Measurements from ENCODE around the gene TMEM163.
"Not testable (repeated sequence)": the region's sequence is repeated elsewhere in the genome, so short reads cannot be mapped to it uniquely, and the experiment has no call there.

Gene TMEM163

DNA sequence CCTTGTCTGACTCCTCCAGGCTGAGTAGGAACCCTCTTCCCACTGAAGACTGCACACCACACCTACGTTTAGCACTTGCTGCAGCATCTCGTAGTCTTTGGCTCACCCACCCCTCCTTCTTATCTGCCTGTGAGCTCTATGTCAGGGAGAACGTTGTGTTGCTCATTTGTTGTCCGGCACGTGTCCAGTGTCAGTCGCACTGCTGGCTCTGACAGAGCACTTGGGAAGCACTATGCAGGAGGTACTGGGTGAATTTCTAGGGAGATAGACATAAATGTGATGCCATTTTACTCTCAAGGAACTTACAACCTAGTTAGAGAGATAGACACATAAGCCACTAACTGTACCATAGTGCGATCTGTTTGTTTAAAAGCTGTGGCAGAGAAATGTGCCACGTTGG lies 241.8 kb downstream of the TMEM163 start:
- DNase-seq = not testable (repeated sequence)

DNA sequence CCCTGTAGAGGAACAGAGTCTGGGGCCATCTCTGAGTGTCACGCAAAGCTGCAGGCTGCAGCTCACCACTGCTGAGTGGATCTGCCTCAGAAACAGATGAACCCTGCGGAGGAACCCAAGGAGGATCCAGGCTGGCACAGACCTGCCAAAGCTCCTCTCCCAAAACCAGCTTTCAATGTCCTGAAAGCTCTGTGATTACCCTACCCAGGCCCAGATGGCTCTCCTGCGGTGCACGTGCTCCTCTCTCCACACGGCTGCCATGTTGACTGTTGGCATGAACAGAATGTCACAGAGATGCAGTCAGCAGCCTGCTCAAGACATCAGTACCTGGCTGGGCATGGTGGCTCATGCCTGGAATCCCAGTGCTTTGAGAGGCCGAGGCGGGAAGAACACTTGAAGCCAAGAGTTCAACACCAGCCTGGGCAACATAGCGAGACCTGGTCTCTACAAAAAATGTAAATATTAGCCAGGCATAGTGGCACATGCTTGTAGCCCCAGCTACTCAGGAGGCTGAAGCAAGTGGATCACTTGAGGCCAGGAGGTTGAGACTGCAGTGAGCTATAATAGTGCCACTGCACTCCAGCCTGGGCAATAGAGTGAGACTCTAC lies 248.1 kb downstream of the TMEM163 start:
- DNase-seq = no peak

DNA sequence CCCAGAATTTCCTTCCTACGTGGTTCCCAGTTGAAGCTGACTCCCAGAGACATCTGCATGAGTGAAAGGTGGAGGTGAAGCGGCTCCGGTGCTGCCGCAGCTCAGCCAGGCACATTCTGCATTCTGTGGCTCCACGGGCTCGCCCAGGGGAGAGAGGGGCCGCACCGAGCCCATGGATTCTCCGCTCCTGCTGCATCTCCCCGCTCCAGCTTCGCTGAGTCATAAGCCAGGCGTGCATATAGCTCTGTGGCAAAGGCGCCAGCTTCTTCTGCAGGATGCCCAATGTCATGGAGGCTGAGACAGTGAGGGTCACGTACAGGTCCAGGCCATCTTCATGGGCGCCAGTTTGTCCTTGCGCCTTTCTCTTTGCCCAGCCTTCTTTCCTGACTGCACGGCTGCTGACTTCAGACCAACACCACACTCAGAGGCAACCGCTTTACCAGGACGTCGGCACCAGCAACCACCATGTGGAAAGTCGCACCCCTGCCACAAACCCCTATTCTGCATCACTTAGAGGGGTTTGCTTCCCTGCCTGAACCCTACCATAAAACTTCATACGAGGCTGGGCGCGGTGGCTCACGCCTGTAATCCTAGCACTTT lies 249.2 kb downstream of the TMEM163 start:
- no peak for DNase-seq

DNA sequence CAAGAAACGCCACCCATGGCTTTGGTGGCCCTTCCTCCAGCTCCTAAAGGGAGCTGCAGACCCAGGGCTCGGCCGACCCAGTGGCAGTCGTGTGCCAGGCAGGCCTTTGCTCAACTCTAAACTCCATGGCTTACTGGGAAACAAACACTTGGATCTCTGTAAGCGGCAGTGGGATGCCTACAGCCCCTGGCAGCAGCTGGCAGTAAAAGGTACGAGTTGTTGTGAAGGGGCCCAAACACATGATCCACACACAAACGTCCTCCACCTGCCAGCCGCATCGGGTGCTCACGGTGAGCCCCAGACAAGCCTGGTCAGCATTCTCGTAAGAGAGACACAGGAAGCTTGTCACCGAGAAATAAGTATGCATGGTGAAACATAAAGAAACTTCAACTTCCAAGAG lies 250.0 kb downstream of the TMEM163 start:
- DNase-seq = no peak

DNA sequence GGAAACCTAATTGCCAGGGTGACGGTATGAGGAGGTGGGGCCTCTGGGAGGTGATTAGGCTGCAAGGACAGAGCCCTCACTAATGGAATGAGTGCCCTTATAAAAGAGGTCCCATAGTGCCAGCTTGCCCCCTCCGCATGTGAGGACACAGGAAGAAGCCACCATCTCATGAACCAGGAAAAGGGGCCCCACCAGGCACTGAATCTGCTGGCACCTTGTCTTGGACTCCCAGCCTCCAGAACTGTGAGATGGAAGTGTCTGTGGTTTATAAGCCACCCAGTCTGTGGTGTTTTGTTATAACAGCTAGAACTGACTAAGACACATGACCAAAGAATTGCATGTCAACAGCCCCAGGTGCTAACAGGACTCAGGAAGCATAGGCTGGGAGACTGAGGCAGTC lies 250.6 kb downstream of the TMEM163 start:
- DNase-seq = no peak

DNA sequence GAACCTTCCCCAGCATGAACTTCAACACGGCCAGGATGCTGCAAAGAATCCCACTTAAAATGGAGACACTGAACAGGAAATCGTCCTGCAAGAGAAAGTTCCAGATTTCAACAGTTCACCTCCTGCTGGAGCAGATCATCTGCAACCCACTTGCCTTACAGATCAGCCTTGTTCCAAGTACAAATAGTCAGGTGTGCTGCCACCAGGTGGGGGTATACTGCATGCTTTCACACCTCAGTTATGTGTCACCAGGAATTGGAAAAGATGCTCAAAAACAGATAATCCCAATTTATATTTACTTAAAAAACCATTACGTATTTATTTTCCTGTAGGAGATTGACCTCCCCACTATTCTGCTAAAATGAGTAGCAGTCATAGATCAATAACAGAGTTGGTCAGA lies 252.7 kb downstream of the TMEM163 start:
- no peak for DNase-seq

DNA sequence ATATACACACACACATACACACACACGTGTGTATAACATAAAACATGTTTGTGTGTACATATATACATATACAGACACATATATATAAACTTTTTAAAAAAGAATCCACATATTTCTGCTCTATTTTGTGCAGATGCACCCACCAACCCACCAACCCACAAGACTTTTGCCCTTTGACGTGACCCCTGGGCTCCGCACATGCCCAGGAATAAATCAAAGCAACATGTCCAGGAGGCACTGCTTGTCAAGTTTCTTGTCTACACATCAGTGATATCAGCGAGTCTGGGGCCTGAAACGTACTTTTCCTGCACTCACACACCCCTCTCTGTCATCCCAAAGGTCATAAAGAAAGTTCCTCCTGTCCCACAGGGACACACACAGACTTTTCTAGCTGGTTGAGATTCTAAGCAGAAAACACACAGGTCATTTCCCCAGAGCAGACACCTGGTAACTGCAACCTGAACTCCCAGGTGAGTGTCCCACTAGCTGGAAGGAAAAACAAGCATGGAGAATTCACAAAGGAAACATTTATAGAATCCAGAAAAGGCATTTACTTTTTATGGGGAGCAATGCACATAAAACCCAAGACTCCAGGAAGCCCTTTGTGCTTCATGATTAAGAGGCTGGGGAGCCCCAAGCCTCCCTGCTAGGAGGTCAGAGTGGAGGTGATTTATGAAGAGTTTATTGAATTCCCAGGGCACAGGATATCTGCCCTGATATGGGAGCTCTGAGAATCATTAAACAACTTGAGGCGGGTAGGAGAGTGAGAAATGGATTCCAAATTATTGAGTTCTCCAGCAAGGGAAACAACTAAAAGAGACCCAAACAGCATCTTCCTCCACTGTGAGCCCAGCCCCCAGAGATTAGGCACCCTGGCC lies 253.3 kb downstream of the TMEM163 start:
- DNase-seq = no peak

DNA sequence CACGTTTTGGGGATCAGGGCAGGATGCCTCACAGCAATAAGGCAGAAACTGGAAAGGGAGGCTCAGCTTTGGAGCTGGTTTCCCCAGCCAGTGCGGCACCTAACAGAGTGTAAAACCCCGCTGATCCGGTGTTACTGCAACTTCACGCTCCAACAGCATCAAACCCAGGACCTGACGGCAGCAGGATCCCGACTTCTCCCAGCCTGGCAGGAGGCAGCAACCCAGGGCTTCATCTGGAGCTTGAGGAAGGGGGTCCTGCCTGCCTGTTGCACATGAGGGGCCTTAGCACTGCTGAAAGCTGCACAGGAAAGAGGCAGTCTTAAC lies 255.1 kb downstream of the TMEM163 start:
- no peak for DNase-seq

DNA sequence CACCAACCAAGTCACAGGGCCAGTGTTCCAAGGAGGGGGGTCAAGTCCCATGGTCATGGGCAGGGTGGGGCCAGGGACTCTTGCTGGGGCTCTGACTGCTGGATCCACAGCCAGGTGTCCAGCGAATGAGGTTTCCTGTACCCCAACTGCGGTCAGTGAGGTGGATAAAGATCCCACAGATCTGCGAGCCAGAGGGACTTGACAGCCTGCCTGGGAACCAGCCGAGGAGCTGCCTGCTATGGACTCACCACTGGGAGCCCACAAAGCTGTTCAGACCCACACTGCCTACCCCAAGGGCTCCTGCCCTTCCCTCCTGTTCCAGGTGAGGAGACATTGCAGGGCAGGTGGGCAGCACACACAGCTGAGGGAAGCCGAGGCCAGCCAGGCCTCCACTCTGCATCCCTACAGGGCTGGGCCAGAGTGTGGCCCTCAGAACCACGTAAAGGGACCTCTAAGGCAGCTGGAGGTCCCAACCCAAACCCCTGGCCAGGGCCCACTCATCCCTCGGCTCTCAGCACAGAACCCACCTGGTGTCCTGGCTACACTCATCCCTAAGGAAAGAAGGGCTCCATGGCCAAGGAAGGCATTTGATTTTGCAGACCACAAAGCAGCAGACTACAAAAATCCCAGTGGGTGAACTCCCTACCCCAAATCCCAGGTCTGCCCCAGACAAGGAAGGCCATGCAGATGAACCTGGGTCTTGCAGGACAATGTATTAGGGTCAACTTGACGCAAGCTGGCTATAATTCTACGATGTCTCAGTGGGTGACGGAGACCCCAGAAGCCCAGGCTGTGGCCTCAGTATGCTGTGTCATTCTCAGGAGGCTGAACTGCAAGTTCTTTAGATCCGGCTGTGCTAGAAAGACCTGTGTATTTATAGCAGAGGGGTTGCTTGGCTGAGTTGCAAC lies 255.8 kb downstream of the TMEM163 start:
- no peak for DNase-seq

DNA sequence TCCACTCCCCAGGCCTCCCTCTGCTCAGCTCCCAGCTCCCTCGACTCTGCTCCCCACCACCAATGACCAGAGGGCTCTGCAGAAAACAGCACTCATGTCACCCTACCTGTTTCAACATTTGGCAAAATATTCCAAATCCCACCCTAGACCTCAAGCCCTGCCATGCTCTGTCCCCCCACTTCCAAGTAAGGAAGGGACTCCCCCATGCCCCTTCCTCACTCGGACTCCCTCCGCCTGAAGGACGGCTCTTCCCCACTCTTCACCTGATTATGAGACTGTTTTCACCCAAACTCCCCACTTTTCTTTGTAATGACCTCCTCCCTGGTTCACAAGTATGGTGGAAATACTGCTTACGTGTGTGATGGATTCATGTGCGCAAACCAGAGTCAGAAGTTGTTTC lies 256.5 kb downstream of the TMEM163 start:
- no peak for DNase-seq

DNA sequence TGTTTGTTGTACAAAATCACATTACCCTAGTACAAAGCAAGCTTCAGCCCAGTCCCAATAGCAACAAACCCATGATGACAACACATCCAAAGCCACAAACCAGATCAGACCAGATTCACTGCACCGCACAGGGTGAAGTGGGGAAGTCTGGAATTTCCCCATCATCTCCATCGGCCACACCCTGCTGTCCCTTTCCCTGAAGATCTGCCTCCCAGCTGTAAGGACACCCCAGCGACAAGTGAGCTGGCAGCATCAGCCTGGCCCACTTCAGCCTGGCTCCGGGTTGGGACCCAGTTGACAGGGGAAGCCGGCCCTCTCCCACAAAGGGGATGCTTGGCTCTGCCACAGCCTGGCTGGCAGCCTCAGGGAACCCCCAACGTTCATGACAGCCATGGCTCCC lies 257.3 kb downstream of the TMEM163 start:
- DNase-seq = no peak

DNA sequence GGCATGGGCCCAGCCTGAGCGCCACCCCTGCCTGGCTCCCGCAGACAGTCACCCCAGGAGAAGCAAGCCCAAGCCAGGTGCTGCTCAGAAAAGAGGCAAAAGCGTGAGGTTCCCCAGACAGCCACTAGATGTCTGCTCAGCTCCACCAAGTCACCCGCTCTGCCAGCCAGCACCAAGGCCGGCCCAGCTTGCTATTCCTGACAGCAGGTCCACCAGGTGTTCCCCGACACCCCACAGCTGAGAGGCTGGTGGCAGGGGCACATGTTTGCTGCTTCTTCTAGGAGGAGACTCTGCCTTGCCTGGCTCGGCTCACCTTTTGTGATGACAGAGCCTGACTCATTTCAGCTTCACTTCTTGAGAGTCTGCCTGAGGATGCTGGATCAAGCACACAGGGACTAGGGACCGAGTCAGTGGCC lies 258.2 kb downstream of the TMEM163 start:
- no peak for DNase-seq

DNA sequence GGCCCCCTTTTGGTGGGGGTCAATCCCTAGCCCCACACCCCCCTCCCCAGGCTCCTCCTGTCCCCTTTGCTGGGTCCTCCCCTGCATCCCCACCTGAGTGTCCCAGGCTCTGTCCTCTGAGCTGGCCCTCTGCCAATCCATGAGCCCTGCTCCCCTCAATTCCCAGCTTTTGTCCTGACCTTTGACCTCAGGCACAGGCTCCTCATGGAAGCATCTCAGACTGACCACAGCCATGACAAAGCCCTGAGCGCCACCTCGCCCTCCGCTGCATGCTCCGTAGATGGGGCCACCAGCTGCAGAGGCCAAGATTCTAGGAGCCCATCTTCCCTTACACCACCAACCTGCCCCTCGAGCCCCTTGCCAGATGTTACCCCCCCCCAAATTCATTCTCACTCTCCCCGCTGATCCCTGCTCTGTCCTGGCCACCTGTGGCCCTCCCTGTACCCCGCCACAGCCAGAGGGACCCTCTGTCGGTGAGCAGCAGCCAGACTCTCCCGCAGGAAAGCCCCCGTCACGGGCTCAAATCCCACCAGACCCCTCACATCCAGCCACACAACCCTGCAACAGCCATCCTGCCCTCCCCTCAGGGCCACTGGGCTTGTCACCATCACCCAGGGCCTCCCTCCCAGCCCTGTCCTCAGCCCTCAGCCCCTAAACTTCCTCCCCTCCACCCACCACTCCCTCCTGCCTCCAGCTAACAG lies 258.9 kb downstream of the TMEM163 start:
- DNase-seq = no peak

DNA sequence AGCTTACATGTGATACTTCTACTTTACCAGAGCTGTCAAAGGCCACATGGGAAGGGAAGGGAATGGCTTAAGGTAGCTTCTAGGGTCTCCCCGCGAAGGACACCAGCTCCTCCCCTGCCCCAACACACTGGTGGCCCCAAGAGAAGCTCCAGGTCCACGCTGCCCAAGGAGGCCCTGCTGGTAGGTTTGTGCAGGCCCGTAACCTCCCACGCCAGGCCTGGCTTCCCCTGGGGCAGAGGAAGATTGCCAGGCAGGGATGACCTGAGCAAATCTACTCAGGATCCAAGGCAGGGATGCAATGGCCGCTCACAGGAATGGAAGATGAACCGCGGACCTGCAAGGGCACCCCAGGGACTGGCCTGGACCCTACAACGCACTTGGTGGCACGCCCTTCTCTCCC lies 259.9 kb downstream of the TMEM163 start:
- DNase-seq = no peak

DNA sequence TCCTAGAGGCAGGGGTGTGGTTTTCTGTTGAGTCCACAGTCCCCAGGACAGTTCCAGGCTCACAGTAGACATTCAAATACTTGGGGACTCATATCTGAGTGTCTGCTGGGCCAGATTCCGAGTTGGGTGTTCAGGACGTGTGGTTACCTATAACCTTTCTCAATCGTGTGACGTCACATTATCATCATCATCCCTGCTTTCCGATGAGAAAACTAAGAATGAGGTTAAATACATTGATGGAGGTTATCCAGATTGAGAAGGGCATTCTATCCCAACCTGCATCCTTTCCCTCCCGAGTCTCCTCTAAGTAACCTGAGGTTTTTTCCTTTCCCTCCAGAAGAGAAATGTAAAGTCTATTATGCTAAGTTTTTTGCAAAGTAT lies 260.3 kb downstream of the TMEM163 start:
- no peak for DNase-seq

DNA sequence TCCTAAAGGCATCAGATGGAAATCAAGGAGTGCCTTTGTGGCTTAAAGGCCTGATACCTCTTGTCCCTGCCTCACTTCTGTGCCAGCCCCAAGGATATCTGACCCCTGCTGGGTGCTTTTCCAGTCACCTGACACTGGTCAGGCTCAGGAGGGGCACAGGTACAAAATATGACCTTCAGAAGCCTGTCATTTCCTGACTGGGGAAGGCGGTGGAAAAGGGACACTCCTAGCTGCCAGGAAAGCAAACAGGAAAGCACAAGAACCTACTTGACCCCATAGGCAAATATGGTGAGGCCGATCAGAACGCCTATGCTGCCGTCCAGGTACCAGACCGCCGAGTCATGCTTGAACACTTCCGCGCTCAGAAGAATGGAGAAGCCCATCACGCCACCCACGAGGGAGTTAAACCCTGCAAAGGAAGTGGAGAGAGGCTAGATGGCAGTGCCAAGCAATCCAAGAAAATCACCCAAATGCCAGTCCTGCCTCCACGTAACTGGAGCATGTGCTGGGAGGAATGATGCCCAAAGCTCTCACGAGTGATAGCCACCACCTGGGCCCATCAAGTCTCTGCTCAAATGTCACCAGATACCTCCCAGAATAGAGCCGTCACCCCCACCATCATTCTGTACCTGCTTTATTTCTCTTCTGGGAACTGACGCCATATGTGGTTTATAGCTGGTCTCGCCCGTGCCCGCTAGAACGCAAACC lies 260.9 kb downstream of the TMEM163 start:
- no peak for DNase-seq

DNA sequence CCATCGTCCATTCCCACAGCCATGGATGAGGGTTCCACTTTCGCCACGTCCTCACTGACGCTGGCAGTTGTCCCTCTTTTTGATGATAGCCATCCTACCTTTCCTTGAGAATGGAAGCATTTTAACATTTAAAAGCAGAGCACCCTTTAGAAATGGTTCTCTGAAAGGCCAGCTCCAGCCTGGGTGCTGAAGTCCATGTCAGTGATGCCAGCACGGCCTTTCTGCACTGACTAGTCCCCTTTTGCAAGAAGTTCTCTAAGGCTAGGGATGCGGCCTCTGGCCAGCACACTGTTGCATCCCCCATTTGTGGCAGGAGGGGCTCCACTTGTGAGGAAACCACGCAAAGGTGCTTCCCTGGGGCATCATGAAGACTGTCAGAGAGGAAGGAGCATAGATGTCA lies 261.4 kb downstream of the TMEM163 start:
- no peak for DNase-seq

DNA sequence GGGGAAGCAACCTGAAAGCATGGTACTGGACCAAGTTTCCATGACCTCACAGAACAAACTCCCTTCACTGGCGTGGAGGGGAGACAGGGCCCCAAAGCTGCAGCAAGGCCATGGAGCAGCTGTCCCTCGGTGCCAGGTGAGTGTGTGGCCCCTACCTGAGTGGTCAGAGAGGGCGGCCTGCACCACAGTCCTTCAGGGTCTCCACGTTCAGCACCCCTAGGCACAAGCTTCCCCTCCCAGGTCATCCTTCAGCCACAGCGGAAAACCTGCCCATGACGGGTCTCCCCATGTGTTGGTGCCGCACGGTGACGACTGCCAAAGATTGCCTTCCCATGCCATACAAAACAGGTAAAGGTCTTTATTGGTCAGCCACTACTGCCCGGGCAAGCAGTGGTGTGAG lies 263.4 kb downstream of the TMEM163 start:
- no peak for DNase-seq

DNA sequence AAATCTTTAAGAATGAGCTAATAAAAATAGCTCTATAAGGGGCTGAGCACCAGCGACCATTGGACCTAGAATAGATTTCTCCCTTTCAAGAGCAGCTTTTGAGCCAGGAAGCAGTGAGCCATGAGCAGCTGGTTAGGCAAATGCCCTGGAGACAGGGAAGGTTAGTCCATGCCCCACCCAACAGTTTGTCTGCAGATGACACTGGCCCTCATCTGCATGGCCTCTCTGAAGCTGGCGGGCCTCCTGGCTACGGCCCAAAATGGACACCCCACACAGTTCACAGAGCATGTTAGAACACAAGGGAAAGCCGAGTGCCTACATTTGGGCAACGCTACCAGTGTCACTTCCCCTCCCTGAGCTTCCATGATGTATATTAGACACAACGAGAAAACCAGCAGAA lies 263.9 kb downstream of the TMEM163 start:
- DNase-seq = no peak

DNA sequence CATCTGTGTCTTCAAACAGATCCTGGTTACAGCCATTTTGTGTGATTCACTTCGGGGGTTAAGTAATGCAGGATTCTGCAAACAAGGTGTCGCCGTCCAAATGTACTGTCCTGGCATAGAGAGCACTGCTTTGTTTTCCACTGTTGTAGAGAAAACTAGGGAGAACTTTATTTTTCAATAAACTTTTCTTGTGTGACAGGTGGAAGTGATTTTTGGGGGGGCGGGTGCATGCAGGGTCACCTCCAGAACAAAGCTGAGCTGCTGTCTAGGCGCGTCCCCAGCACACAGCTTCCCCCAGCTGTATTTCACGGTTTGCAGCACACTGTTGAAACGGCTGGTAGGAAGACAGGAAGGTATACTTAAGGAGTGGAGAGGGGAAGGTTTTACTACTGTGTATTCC lies 264.4 kb downstream of the TMEM163 start:
- no peak for DNase-seq

DNA sequence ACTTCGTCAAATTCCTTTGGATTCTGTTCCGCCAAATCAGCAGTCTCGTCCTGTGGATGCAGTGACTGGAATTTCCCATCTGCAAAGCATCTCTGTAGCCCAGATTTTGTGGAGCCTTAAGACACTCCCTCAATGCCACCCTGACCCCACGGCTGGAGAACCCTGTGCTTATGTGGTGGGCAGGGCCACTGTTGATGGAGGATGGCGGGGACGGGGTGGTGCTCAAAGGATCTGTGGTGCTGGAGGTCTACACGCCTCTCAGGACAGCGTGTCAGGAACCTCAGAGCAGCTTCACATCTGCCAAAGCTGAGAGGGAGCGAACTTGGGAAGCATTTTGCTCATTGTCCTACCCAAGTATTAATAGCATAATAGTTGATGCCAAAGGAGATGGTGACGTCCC lies 264.8 kb downstream of the TMEM163 start:
- no peak for DNase-seq

DNA sequence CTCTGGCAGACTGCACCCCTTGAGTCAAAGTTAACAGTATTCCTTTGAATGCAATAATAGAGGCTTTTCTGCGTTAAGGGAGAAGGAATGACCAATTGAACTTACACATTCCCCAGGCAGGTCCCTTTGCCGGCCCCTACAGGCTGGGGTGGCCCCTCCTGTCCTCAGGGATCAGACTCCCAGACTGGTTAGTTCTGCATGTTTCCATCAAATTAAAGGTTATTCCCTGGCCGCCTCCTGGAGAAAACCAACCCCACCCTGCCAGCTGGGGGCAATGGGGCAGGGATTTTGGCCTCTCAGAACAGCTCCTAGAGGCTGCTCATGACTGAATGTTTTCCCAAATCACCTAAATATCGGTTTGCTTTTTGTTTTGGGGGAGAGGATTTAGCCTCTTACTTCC lies 265.3 kb downstream of the TMEM163 start:
- DNase-seq = no peak
